Adrenal gland (tissue), 12 donors: ENCODE data around the gene TPP1. TPM values are rescaled to one million over a fixed set of nuclear protein-coding genes. Genes with fewer than 3 reads are reported as not detected.

ENCODE experiments used
- DNase-seq, 7 donors: peaks; one replicate each; pipeline ENCODE4 v3.0.0-alpha.2; 2019 to 2020
- H3K27ac ChIP-seq, 5 donors: fragments of 200-600 bp; sonication (generic) in 4 of 5; 1 replicate in 3 of 5; 2 replicates in 2 of 5; pipeline versions ENCODE4 v1.5.1 to v1.8.0; 2016 to 2020; ENCODE audit warnings: mild to moderate bottlenecking in 1 of 5
- H3K27me3 ChIP-seq: fragments of 200-600 bp; 2 replicates; pipeline ENCODE4 v1.8.0; 2021
- H3K36me3 ChIP-seq, 2 donors: fragments of 200-600 bp; replicated peaks in 1 of 2; 1 replicate in 1 of 2; 2 replicates in 1 of 2; pipeline versions ENCODE4 v1.5.1 to v1.8.0; 2018 to 2022
- H3K4me1 ChIP-seq, 2 donors: fragments of 200-600 bp; replicated peaks in 1 of 2; 1 replicate in 1 of 2; 2 replicates in 1 of 2; pipeline versions ENCODE4 v1.5.1 to v1.8.0; 2018 to 2021
- H3K4me3 ChIP-seq, 4 donors: fragments of 200-600 bp; sonication (generic) in 3 of 4; one replicate each; pipeline ENCODE4 v1.5.1; 2016 to 2018
- H3K9me3 ChIP-seq, 3 donors: fragments of 200-600 bp; sonication (generic) in 1 of 3; replicated peaks in 1 of 3; 1 replicate in 2 of 3; 2 replicates in 1 of 3; pipeline versions ENCODE4 v1.5.1 to v1.8.0; 2016 to 2021
- CTCF ChIP-seq, 6 experiments: fragments of 450-650 bp in 4 of 6; fragments of 200-600 bp in 2 of 6; sonication (generic) in 1 of 6; IDR thresholded peaks; 1 replicate in 5 of 6; 2 replicates in 1 of 6; pipeline versions ENCODE4 v1.5.1 to v1.8.0; 2016 to 2021; ENCODE audit warnings: antibody characterized with exemption in 6 of 6, mild to moderate bottlenecking in 2 of 6, moderate library complexity in 1 of 6
- POLR2A ChIP-seq, 2 donors: fragments of 450-650 bp; IDR thresholded peaks; one replicate each; pipeline ENCODE4 v1.6.1; 2017; ENCODE audit warnings: antibody characterized with exemption in 2 of 2, mild to moderate bottlenecking in 2 of 2, moderate library complexity in 1 of 2
- WGBS, 4 donors: extraction: QIAGEN DNeasy Blood & Tissue Kit in 2 of 4; methylation state at CpG; one replicate each; pipeline versions ENCODE4 v1.1.5 to v1.1.7; 2013 to 2017; 5-methylcytosine and 5-hydroxymethylcytosine counted together
- intact Hi-C, 2 donors: fragments of 100-400 bp; cut with DNase I; formaldehyde crosslinking; loops; one replicate each; pipeline versions ENCODE4 v1.14.1 to v1.15.0; 2022 to 2023
- polyA plus RNA-seq, 3 donors: library from polyadenylated mRNA; stranded (reverse); fragments of 200-250 nt in 2 of 3; fragments of 350-450 nt in 1 of 3; fragmentation: Illumina TruSeq in 1 of 3; extraction: RNeasy Lipid Tissue Mini Kit (QIAGEN cat#74804) in 1 of 3; gene quantifications; one replicate each; pipeline ENCODE4 v1.2.3, GENCODE V29; 2013 to 2014
- total RNA-seq, 9 donors: library from RNA; depleted of rRNA in 4 of 9; stranded (reverse); fragments of >200 nt in 4 of 9; fragments of 120-200 nt in 1 of 9; fragmentation: NEBNext Ultra II Directional in 1 of 9; extraction: Animal tissue kit (Norgen Biotek cat#: 25700) in 1 of 9; gene quantifications; one replicate each; pipeline versions ENCODE4 v1.1.0 to v1.2.4, GENCODE V29; 2013 to 2023
- donor health status: healthy with polysubstance abuse.
- donor health status: Bipolar disorder and iron deficiency.
- donor health status: DM: yes; HTN: yes; CAD: no.
- donor health status: DM: no; HTN: no; CAD: no.
- donor health status: DM: no; HTN: no; CAD: no.
- donor health status: DM: yes; HTN: yes; CAD: no.

Gene TPP1
- total and polyA plus RNA-seq, 12 donors, result 53.2 to 464 (median 288) TPM

- H3K27me3 ChIP-seq, result no peaks in the 10 kb centered on the region
- H3K27ac ChIP-seq, result peak overlapping the region in 1 of 5 donors; percentile 76
- intact Hi-C loops, result no loop called here
- peak in 3 of 7 donors; percentile 29 to 48 (median 32) for DNase-seq
- H3K4me3 ChIP-seq, result peak overlapping the region in 1 of 4 donors; percentile 56
- TF ChIP-seq POLR2A (IDR thresholded peaks at IDR 0.05), result no peak
- no peak for TF ChIP-seq CTCF (IDR thresholded peaks at IDR 0.05)
- no peaks in the 10 kb centered on the region for H3K4me1 ChIP-seq
- no peaks in the 10 kb centered on the region for H3K9me3 ChIP-seq
- WGBS, 4 donors, result 3 to 30% (median 8%) methylated on average over 8 to 84 of the region's 84 CpGs
- H3K36me3 ChIP-seq, result no peaks in the 10 kb centered on the region
Measured at GRCh38 chr11:6655020-6655789, 36.0 kb upstream of the TPP1 start.

GRCh38 chr11:6654281-6655019 is 35.2 kb upstream of the TPP1 start:
- H3K9me3 ChIP-seq, result no peaks in the 10 kb centered on the region
- TF ChIP-seq POLR2A (IDR thresholded peaks at IDR 0.05) (no peak), CTCF (IDR thresholded peaks at IDR 0.05) (no peak)
- peak in 1 of 7 donors; percentile 13 for DNase-seq
- H3K4me3 ChIP-seq, result peak overlapping the region in 1 of 4 donors; percentile 56
- intact Hi-C loops, result no loop called here
- peak overlapping the region in 1 of 5 donors; percentile 76 for H3K27ac ChIP-seq
- no peaks in the 10 kb centered on the region for H3K4me1 ChIP-seq
- no peaks in the 10 kb centered on the region for H3K36me3 ChIP-seq
- peaks cover 3% of the 10 kb centered on the region for H3K27me3 ChIP-seq
- WGBS, 4 donors, result 47 to 63% (median 54%) methylated on average over 8 to 9 of the region's 9 CpGs

- DNase-seq, result no peak
- WGBS, 4 donors, result 88 to 91% (median 90%) methylated on average over 2 of the region's 2 CpGs
- TF ChIP-seq POLR2A (IDR thresholded peaks at IDR 0.05), result no peak
- no peak for TF ChIP-seq CTCF (IDR thresholded peaks at IDR 0.05)
- H3K9me3 ChIP-seq, result no peaks in the 10 kb centered on the region
- intact Hi-C loops, result no loop called here
- H3K36me3 ChIP-seq, result no peaks in the 10 kb centered on the region
- no peak overlapping the region for H3K4me3 ChIP-seq
- H3K27ac ChIP-seq, result no peak overlapping the region
- H3K4me1 ChIP-seq, result no peaks in the 10 kb centered on the region
- peaks cover 3% of the 10 kb centered on the region for H3K27me3 ChIP-seq
Measured at GRCh38 chr11:6653656-6654055, 34.4 kb upstream of the TPP1 start.

- no peak overlapping the region for H3K27ac ChIP-seq
Measured at GRCh38 chr11:6653097-6653496, 33.9 kb upstream of the TPP1 start.

More at GRCh38 chr11:6653097-6653496, 33.9 kb upstream of the TPP1 start:
- Histone ChIP-seq H3K36me3 (no peaks in the 10 kb centered on the region), H3K4me3 (no peak overlapping the region), H3K27me3 (peaks cover 3% of the 10 kb centered on the region), H3K9me3 (no peaks in the 10 kb centered on the region), H3K4me1 (no peaks in the 10 kb centered on the region)
- TF ChIP-seq POLR2A (IDR thresholded peaks at IDR 0.05) (no peak), CTCF (IDR thresholded peaks at IDR 0.05) (no peak)
- intact Hi-C loops, result no loop called here
- no peak for DNase-seq
- WGBS, 4 donors, result 96 to 100% (median 97%) methylated on average over 1 of the region's 1 CpG
